Chondrocyte (in vitro differentiated cells): ENCODE data around the gene ERC1. TPM values are rescaled to one million over a fixed set of nuclear protein-coding genes. Genes with fewer than 3 reads are reported as not detected.
A peak's percentile ranks its signal among the peaks of the same experiment; 100 is the strongest.

Experiments
- DNase-seq: peaks from one replicate; pipeline ENCODE4 v3.0.0; 2021; ENCODE audit warnings: mixed read lengths, low spot score
- H3K27ac Mint-ChIP-seq: one replicate; pipeline ENCODE4 v1.8.0; 2021; ENCODE audit warnings: mild to moderate bottlenecking, moderate library complexity, mixed read lengths; ENCODE audit not compliant: unreplicated experiment
- H3K27me3 Mint-ChIP-seq: 2 replicates; pipeline ENCODE4 v1.8.0; 2021; ENCODE audit warnings: low read depth, mixed read lengths
- H3K36me3 Mint-ChIP-seq: 2 replicates; pipeline ENCODE4 v1.8.0; 2021; ENCODE audit warnings: low read depth, mixed read lengths
- H3K4me1 Mint-ChIP-seq: 2 replicates; pipeline ENCODE4 v1.8.0; 2021; ENCODE audit warnings: low read depth, mild to moderate bottlenecking, mixed read lengths
- H3K4me3 Mint-ChIP-seq: one replicate; pipeline ENCODE4 v1.8.0; 2021; ENCODE audit warnings: mild to moderate bottlenecking, moderate library complexity, mixed read lengths; ENCODE audit not compliant: unreplicated experiment
- H3K9me3 Mint-ChIP-seq: 2 replicates; pipeline ENCODE4 v1.8.0; 2021; ENCODE audit warnings: low read depth, mixed read lengths
- CTCF ChIP-seq: fragments of 200-600 bp; sonication (generic); IDR thresholded peaks from 2 replicates; pipeline ENCODE4 v1.5.0; 2021; ENCODE audit warnings: antibody characterized with exemption, mild to moderate bottlenecking, moderate library complexity
- total RNA-seq: library from RNA; stranded (reverse); gene quantifications from 3 replicates; pipeline ENCODE4 v1.2.1, GENCODE V29; 2021

ERC1 gene
- total RNA-seq, 1 donor from 2014 or later, result 79.3 TPM

- DNase-seq, result no peak
- Mint-ChIP-seq H3K27me3 (no peaks in the 10 kb centered on the region), H3K9me3 (no peaks in the 10 kb centered on the region), H3K27ac (no peak overlapping the region), H3K4me3 (no peak overlapping the region), H3K4me1 (peaks cover 28% of the 10 kb centered on the region), H3K36me3 (peaks cover 26% of the 10 kb centered on the region)
- TF ChIP-seq CTCF, result no peak
These were observed 501.1 kb downstream of the ERC1 start for GRCh38 chr12:1491983-1492697.

DNA sequence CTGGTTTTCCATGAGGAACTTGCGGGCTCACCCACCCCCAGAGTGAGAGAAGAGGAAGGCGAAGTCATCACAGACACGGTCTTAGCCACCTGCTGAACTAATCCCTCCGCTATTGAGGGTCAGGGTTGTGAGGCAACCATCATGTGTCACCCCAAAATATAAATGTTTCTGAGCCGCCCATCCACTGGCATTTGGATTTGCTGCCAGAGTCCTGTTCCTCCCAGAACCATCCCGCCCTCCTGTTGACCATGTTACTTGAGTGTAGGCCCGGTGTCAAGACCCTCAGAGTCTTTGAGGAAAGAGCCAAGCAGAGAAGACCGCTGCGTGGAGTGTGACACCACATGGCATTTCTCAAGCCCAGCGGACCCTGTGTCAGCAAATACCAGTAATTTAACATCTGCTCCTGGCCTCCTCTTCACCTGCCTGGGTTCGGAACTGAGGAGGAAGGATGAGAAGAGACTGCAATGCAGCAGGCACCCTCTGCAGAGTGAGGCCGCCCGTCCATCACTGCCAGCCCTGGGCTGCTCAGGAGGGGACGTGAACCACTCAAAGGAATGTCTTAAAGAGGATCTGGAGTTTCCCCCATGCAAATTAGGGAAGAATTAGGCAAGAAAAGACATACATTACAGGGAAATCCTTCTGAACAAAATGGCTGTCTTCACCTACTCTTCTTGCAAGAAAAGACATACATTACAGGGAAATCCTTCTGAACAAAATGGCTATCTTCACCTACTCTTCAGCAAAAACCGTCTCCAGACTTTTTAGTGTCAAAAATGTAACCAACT lies 502.9 kb downstream of the ERC1 start:
- DNase-seq, result no peak
- no peaks in the 10 kb centered on the region for H3K9me3 Mint-ChIP-seq

DNA sequence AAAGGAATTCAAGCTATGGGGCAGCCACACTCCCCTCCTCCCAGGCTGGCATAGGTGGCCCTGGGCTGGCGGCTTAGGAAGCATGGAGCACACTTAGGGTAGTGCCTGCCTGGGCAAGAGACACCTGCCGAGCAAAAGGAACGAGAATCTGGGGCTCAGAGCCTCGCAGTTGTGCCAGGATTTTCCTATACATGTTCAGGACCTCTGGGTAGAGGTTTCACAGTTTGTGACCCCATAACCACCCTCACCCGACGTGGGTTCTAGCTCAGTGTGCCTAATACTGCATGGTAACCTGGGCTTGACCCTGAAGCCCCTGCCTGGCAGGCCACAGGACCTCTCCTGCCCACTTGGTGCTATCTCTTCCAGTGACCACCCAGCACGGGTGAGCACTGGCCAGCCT lies 503.8 kb downstream of the ERC1 start:
- Mint-ChIP-seq H3K27ac (no peak overlapping the region), H3K36me3 (peaks cover 21% of the 10 kb centered on the region), H3K27me3 (no peaks in the 10 kb centered on the region), H3K9me3 (no peaks in the 10 kb centered on the region), H3K4me3 (no peak overlapping the region), H3K4me1 (peaks cover 36% of the 10 kb centered on the region)
- DNase-seq, result no peak
- TF ChIP-seq CTCF, result no peak

More for the DNA sequence above, 502.9 kb downstream of the ERC1 start:
- H3K4me1 Mint-ChIP-seq, result peaks cover 34% of the 10 kb centered on the region
- H3K27ac Mint-ChIP-seq, result peak overlapping the region; percentile 25
- H3K4me3 Mint-ChIP-seq, result no peak overlapping the region
- peaks cover 22% of the 10 kb centered on the region for H3K36me3 Mint-ChIP-seq
- TF ChIP-seq CTCF, result no peak
- no peaks in the 10 kb centered on the region for H3K27me3 Mint-ChIP-seq

GRCh38 chr12:1496162-1496900 lies 505.3 kb downstream of the ERC1 start:
- DNase-seq, result no peak
- peak overlapping the region; percentile 98 for H3K27ac Mint-ChIP-seq

More at GRCh38 chr12:1496162-1496900, 505.3 kb downstream of the ERC1 start:
- peak overlapping the region; percentile 63 for H3K4me3 Mint-ChIP-seq
- H3K36me3 Mint-ChIP-seq, result peaks cover 11% of the 10 kb centered on the region
- no peaks in the 10 kb centered on the region for H3K27me3 Mint-ChIP-seq
- no peaks in the 10 kb centered on the region for H3K9me3 Mint-ChIP-seq
- peak; percentile 4 for TF ChIP-seq CTCF
- H3K4me1 Mint-ChIP-seq, result peaks cover 48% of the 10 kb centered on the region
